ENCODE data around the gene FAM222A.

The FAM222A gene

DNA sequence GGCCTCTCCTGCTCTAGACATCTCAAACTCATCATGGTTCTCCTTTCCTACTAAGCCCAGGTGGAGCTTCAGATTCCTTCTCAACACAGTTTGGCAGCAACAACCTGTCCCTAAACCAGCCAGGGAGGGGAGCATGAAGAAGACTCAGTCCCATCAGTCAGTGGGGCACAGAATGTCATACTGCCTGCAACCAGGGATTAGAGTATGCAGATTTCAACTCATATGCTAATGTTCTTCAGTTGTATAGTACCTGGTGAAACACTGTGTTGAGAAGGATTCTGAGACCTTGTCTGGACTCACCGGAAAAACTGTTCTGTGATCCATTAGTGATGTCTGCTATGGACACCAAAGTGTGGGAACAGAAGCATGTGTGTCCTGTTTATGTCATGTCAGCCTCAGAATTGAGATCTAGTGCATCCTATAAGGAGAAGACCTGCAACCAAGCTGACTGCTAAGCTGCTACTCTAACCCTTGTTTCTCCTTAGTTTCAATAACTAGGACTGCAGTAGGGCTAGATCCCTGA, 76.0 kb downstream of the FAM222A start:
- ATAC-seq, result no peak

DNA sequence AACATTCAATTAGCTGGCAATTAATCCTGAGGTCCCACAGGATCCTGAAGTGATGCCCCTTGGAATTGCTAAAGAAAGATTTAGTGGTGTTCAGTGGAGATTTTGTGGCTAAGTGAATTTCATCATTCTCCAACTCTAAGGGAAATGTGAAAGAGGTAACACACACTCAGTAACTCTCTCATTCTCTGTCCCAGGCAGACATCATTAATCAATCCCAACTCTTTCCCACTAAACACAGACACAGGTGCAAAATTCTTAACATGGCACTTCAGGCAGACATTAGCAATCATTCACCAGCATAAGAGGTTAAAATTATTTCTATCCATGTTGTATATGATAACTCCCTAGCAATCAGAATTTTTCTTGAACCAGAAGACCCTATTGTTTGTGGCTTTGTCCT, 79.4 kb downstream of the FAM222A start:
- ATAC-seq, result no peak
- no peak for TF ChIP-seq TCF4 (CRISPR knock-in tag; IDR thresholded peaks at IDR 0.05; ENCODE audit: borderline replicate concordance)

More for the DNA sequence above, 76.0 kb downstream of the FAM222A start:
- TF ChIP-seq PPARA (CRISPR knock-in tag; IDR thresholded peaks at IDR 0.05; ENCODE audit: borderline replicate concordance) (no peak), TOX (CRISPR knock-in tag; IDR thresholded peaks at IDR 0.05; ENCODE audit: borderline replicate concordance) (no peak), OSR1 (CRISPR knock-in tag; IDR thresholded peaks at IDR 0.05) (no peak), ZC3H10 (CRISPR knock-in tag; IDR thresholded peaks at IDR 0.05) (no peak), RARB (CRISPR knock-in tag; IDR thresholded peaks at IDR 0.05) (no peak)
- TF ChIP-seq, protein P1, sequence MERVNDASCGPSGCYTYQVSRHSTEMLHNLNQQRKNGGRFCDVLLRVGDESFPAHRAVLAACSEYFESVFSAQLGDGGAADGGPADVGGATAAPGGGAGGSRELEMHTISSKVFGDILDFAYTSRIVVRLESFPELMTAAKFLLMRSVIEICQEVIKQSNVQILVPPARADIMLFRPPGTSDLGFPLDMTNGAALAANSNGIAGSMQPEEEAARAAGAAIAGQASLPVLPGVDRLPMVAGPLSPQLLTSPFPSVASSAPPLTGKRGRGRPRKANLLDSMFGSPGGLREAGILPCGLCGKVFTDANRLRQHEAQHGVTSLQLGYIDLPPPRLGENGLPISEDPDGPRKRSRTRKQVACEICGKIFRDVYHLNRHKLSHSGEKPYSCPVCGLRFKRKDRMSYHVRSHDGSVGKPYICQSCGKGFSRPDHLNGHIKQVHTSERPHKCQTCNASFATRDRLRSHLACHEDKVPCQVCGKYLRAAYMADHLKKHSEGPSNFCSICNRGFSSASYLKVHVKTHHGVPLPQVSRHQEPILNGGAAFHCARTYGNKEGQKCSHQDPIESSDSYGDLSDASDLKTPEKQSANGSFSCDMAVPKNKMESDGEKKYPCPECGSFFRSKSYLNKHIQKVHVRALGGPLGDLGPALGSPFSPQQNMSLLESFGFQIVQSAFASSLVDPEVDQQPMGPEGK (CRISPR knock-in tag; IDR thresholded peaks at IDR 0.05; ENCODE audit: borderline replicate concordance), result no peak

DNA sequence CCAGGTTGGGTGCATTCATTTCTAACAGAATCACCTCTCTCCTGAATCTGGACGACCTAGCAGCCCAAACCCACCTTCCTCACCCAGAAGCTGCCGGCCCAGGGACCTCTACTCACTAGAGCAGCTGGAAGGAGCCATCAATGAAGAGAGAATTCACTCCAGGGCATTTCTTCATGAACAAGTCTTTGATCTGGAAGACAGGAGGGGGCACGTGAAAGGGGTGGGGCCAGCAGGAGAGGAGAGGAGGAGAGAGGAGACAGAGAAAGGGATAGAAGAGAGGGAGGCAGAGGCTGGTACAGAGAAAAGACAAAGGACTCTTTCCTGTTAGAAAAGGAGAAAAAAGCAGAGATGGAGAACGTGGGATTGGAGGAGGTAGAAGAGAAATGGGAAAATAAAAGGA, 79.8 kb downstream of the FAM222A start:
- TF ChIP-seq ISL1 (CRISPR knock-in tag; IDR thresholded peaks at IDR 0.05) (no peak), ESRRG (CRISPR knock-in tag; IDR thresholded peaks at IDR 0.05) (no peak), TOX (CRISPR knock-in tag; IDR thresholded peaks at IDR 0.05; ENCODE audit: borderline replicate concordance) (no peak), OSR1 (CRISPR knock-in tag; IDR thresholded peaks at IDR 0.05) (no peak), CSDC2 (CRISPR knock-in tag; IDR thresholded peaks at IDR 0.05) (no peak), ZNF8 (CRISPR knock-in tag; IDR thresholded peaks at IDR 0.05) (no peak), RARB (CRISPR knock-in tag; IDR thresholded peaks at IDR 0.05) (no peak), ZNF70 (CRISPR knock-in tag; IDR thresholded peaks at IDR 0.05) (no peak), SNAI2 (CRISPR knock-in tag; IDR thresholded peaks at IDR 0.05) (no peak), GLIS3 (CRISPR knock-in tag; IDR thresholded peaks at IDR 0.05) (no peak), TCF4 (CRISPR knock-in tag; IDR thresholded peaks at IDR 0.05; ENCODE audit: borderline replicate concordance) (no peak), ZFP30 (CRISPR knock-in tag; IDR thresholded peaks at IDR 0.05) (no peak), ZFP3 (CRISPR knock-in tag; IDR thresholded peaks at IDR 0.05) (no peak), ZNF565 (CRISPR knock-in tag; conservative IDR thresholded peaks at IDR 0.05; ENCODE audit: low read depth) (no peak), ARNTL (CRISPR knock-in tag; IDR thresholded peaks at IDR 0.05; ENCODE audit: borderline replicate concordance, low read depth) (no peak)
- TF ChIP-seq, protein P2, sequence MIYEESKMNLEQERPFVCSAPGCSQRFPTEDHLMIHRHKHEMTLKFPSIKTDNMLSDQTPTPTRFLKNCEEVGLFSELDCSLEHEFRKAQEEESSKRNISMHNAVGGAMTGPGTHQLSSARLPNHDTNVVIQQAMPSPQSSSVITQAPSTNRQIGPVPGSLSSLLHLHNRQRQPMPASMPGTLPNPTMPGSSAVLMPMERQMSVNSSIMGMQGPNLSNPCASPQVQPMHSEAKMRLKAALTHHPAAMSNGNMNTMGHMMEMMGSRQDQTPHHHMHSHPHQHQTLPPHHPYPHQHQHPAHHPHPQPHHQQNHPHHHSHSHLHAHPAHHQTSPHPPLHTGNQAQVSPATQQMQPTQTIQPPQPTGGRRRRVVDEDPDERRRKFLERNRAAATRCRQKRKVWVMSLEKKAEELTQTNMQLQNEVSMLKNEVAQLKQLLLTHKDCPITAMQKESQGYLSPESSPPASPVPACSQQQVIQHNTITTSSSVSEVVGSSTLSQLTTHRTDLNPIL (CRISPR knock-in tag; IDR thresholded peaks at IDR 0.05; ENCODE audit: low read depth), result no peak
- TF ChIP-seq, protein P1 (CRISPR knock-in tag; IDR thresholded peaks at IDR 0.05; ENCODE audit: borderline replicate concordance), result no peak
- TF ChIP-seq, protein P3, sequence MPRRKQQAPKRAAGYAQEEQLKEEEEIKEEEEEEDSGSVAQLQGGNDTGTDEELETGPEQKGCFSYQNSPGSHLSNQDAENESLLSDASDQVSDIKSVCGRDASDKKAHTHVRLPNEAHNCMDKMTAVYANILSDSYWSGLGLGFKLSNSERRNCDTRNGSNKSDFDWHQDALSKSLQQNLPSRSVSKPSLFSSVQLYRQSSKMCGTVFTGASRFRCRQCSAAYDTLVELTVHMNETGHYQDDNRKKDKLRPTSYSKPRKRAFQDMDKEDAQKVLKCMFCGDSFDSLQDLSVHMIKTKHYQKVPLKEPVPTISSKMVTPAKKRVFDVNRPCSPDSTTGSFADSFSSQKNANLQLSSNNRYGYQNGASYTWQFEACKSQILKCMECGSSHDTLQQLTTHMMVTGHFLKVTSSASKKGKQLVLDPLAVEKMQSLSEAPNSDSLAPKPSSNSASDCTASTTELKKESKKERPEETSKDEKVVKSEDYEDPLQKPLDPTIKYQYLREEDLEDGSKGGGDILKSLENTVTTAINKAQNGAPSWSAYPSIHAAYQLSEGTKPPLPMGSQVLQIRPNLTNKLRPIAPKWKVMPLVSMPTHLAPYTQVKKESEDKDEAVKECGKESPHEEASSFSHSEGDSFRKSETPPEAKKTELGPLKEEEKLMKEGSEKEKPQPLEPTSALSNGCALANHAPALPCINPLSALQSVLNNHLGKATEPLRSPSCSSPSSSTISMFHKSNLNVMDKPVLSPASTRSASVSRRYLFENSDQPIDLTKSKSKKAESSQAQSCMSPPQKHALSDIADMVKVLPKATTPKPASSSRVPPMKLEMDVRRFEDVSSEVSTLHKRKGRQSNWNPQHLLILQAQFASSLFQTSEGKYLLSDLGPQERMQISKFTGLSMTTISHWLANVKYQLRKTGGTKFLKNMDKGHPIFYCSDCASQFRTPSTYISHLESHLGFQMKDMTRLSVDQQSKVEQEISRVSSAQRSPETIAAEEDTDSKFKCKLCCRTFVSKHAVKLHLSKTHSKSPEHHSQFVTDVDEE (CRISPR knock-in tag; IDR thresholded peaks at IDR 0.05), result no peak
- TF ChIP-seq, protein P4, sequence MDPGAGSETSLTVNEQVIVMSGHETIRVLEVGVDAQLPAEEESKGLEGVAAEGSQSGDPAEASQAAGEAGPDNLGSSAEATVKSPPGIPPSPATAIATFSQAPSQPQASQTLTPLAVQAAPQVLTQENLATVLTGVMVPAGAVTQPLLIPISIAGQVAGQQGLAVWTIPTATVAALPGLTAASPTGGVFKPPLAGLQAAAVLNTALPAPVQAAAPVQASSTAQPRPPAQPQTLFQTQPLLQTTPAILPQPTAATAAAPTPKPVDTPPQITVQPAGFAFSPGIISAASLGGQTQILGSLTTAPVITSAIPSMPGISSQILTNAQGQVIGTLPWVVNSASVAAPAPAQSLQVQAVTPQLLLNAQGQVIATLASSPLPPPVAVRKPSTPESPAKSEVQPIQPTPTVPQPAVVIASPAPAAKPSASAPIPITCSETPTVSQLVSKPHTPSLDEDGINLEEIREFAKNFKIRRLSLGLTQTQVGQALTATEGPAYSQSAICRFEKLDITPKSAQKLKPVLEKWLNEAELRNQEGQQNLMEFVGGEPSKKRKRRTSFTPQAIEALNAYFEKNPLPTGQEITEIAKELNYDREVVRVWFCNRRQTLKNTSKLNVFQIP (CRISPR knock-in tag; IDR thresholded peaks at IDR 0.05; ENCODE audit: borderline replicate concordance, low read depth), result no peak
- no peak for ATAC-seq

Data from SK-N-SH treated with all-trans-retinoic acid at 6 μM for 48 hours (cell line).